ENCODE measurements around the gene MICAL1.

DNA sequence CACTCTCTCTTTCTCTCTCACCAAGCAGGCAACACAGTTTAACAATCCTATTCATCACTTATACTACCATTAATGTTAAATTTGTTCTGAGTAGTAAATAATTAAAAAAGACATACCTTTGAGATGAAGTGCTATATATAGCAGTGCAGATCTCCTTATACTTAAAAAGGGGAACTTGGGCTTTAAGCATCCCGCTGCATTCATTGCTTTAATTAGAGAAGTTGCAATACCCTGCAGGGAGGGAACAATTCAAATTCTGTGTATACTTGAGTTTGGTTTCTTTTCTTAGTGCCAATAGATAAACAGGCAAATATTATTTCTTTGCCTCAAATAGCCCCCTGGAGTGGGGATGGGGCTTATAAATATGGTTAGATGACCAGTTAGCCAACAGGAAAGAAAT is 38.3 kb upstream of the MICAL1 start:
- TF ChIP-seq, protein P1, sequence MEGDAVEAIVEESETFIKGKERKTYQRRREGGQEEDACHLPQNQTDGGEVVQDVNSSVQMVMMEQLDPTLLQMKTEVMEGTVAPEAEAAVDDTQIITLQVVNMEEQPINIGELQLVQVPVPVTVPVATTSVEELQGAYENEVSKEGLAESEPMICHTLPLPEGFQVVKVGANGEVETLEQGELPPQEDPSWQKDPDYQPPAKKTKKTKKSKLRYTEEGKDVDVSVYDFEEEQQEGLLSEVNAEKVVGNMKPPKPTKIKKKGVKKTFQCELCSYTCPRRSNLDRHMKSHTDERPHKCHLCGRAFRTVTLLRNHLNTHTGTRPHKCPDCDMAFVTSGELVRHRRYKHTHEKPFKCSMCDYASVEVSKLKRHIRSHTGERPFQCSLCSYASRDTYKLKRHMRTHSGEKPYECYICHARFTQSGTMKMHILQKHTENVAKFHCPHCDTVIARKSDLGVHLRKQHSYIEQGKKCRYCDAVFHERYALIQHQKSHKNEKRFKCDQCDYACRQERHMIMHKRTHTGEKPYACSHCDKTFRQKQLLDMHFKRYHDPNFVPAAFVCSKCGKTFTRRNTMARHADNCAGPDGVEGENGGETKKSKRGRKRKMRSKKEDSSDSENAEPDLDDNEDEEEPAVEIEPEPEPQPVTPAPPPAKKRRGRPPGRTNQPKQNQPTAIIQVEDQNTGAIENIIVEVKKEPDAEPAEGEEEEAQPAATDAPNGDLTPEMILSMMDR (IDR thresholded peaks at IDR 0.05; ENCODE audit: poor library complexity): no peak
- TF ChIP-seq EZH2phosphoT487 (IDR thresholded peaks at IDR 0.05; ENCODE audit: low read depth, severe bottlenecking, unreplicated experiment): no peak
